ENCODE results near the gene UBQLN3. TPM values are rescaled to one million over a fixed set of nuclear protein-coding genes. Genes with fewer than 3 reads are reported as not detected.

UBQLN3 gene
- total and polyA plus RNA-seq, 2 experiments from 2014 or later = not detected

- 27 to 40% methylated on average over 9 of the region's 9 CpGs for whole genome bisulfite sequencing, 2 experiments (ENCODE audit: low coverage in 1 of 2, low lambda C conversion rate in 2 of 2, missing lambda C conversion rate in 2 of 2)
- DNase-seq = no peak
- H2AFZ ChIP-seq = no peak overlapping the region
- no peaks in the 10 kb centered on the region; the same call in 1 of the 2 replicates for H3K27me3 ChIP-seq (replicated peaks; ENCODE audit: insufficient read depth)
- no peak overlapping the region for H3K27ac ChIP-seq
- TF ChIP-seq EZH2 (IDR thresholded peaks at IDR 0.05; ENCODE audit: insufficient read depth, poor library complexity, severe bottlenecking) = no peak
- TF ChIP-seq EZH2phosphoT487 (IDR thresholded peaks at IDR 0.05; ENCODE audit: insufficient read depth, low read depth) = no peak
- H3K4me1 ChIP-seq (ENCODE audit: insufficient read depth) = no peaks in the 10 kb centered on the region
- no peaks in the 10 kb centered on the region for H3K9me3 ChIP-seq (ENCODE audit: low read depth)
- H3K36me3 ChIP-seq (ENCODE audit: low read depth) = no peaks in the 10 kb centered on the region
- no peak overlapping the region for H3K9ac ChIP-seq
- no peaks in the 10 kb centered on the region for H3F3A ChIP-seq (ENCODE audit: insufficient read depth)
- no peak overlapping the region for H3K4me3 ChIP-seq
- H4K20me1 ChIP-seq (ENCODE audit: insufficient read depth) = no peaks in the 10 kb centered on the region
- H3K4me2 ChIP-seq (ENCODE audit: unreplicated experiment) = no peak overlapping the region
- in situ Hi-C loops (cut with MboI) = no loop called here
- no peaks in the 10 kb centered on the region for H3K9me2 ChIP-seq (ENCODE audit: insufficient read depth)
- H3K79me2 ChIP-seq (ENCODE audit: insufficient read depth) = no peaks in the 10 kb centered on the region
Observed at GRCh38 chr11:5507177-5507932, 2.4 kb downstream of the UBQLN3 start.

GRCh38 chr11:5505363-5506048, 4.3 kb downstream of the UBQLN3 start:
- H2AFZ ChIP-seq = no peak overlapping the region; the same call in 1 of the 2 replicates
- TF ChIP-seq EZH2 (IDR thresholded peaks at IDR 0.05; ENCODE audit: insufficient read depth, poor library complexity, severe bottlenecking) = no peak
- no peak for TF ChIP-seq EZH2phosphoT487 (IDR thresholded peaks at IDR 0.05; ENCODE audit: insufficient read depth, low read depth)
- DNase-seq = no peak
- no peak overlapping the region for H3K9ac ChIP-seq
- no peaks in the 10 kb centered on the region for H3F3A ChIP-seq (ENCODE audit: insufficient read depth)
- H3K4me2 ChIP-seq (ENCODE audit: unreplicated experiment) = no peak overlapping the region
- WGBS, 2 experiments (ENCODE audit: low coverage in 1 of 2, low lambda C conversion rate in 2 of 2, missing lambda C conversion rate in 2 of 2) = 71 to 80% methylated on average over 9 of the region's 9 CpGs
- in situ Hi-C loops (cut with MboI) = no loop called here
- H3K79me2 ChIP-seq (ENCODE audit: insufficient read depth) = no peaks in the 10 kb centered on the region
- no peaks in the 10 kb centered on the region for H3K36me3 ChIP-seq (ENCODE audit: low read depth)
- no peak overlapping the region for H3K27ac ChIP-seq
- H3K27me3 ChIP-seq (replicated peaks; ENCODE audit: insufficient read depth) = no peaks in the 10 kb centered on the region; the same call in 1 of the 2 replicates
- no peaks in the 10 kb centered on the region for H3K4me1 ChIP-seq (ENCODE audit: insufficient read depth)
- H3K4me3 ChIP-seq = no peak overlapping the region
- H4K20me1 ChIP-seq (ENCODE audit: insufficient read depth) = no peaks in the 10 kb centered on the region
- H3K9me2 ChIP-seq (ENCODE audit: insufficient read depth) = no peaks in the 10 kb centered on the region
- no peaks in the 10 kb centered on the region for H3K9me3 ChIP-seq (ENCODE audit: low read depth)

DNA sequence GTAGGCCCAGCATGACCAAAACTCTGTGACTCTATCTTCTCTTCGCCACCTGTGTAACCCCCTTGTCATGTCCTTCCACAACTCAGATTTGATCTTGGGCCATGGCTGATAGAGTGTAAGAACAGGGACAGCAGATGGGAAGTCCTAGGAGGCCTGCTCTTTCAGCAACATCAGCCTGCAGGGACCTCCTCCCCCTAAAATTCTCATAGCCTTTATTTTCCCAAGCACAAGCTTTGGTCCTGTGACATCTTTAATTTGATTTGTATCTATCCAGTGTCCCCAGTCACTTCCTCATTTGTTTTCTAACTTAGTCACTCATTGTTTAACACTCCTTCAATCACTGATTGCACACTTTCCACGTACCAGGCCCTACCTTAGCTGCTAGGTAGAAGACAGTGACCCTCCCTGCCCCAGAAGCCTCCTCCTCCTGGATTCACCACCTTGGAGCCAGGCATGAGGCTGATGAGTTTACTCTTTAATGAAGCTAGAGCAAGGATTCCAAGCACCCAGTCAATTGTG, 5.3 kb downstream of the UBQLN3 start:
- DNase-seq = no peak
- Histone ChIP-seq H3K27ac (no peak overlapping the region), H4K20me1 (ENCODE audit: insufficient read depth) (no peaks in the 10 kb centered on the region), H3K4me1 (ENCODE audit: insufficient read depth) (no peaks in the 10 kb centered on the region), H3K36me3 (ENCODE audit: low read depth) (no peaks in the 10 kb centered on the region), H3K9me3 (ENCODE audit: low read depth) (no peaks in the 10 kb centered on the region), H3K9me2 (ENCODE audit: insufficient read depth) (no peaks in the 10 kb centered on the region), H3K79me2 (ENCODE audit: insufficient read depth) (no peaks in the 10 kb centered on the region), H3F3A (ENCODE audit: insufficient read depth) (no peaks in the 10 kb centered on the region), H3K9ac (no peak overlapping the region), H3K4me2 (ENCODE audit: unreplicated experiment) (no peak overlapping the region), H3K4me3 (no peak overlapping the region), H3K27me3 (replicated peaks; ENCODE audit: insufficient read depth) (no peaks in the 10 kb centered on the region), H2AFZ (no peak overlapping the region)
- no peak for TF ChIP-seq EZH2 (IDR thresholded peaks at IDR 0.05; ENCODE audit: insufficient read depth, poor library complexity, severe bottlenecking)
- TF ChIP-seq EZH2phosphoT487 (IDR thresholded peaks at IDR 0.05; ENCODE audit: insufficient read depth, low read depth) = no peak
- in situ Hi-C loops (cut with MboI) = no loop called here
- WGBS, 2 experiments (ENCODE audit: low coverage in 1 of 2, low lambda C conversion rate in 2 of 2, missing lambda C conversion rate in 2 of 2) = 42 to 51% methylated on average over 2 of the region's 2 CpGs

DNA sequence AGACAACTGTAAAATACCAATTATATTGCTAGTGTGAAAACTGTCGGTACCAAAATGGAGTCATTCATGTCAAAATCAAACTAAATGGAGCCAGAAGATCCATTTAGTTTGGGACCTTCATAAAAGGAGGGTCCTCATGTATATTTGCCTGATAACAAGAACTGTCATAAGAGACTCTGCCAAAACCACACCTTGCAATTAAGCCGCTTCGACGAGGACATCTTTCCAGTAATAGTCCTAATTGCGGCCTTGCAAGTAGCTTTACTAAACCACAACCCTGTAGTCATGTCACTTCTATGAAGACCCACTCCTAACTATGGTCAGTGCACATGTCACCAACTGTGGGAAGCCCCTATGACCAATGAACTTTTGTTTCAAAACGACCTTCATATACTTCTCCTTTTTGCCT, 9.4 kb downstream of the UBQLN3 start:
- H3F3A ChIP-seq (ENCODE audit: insufficient read depth) = no peaks in the 10 kb centered on the region
- TF ChIP-seq EZH2 (IDR thresholded peaks at IDR 0.05; ENCODE audit: insufficient read depth, poor library complexity, severe bottlenecking) = no peak
- TF ChIP-seq EZH2phosphoT487 (IDR thresholded peaks at IDR 0.05; ENCODE audit: insufficient read depth, low read depth) = no peak
- no peaks in the 10 kb centered on the region for H3K36me3 ChIP-seq (ENCODE audit: low read depth)
- no peak for DNase-seq
- H3K9ac ChIP-seq = no peak overlapping the region
- H3K4me1 ChIP-seq (ENCODE audit: insufficient read depth) = no peaks in the 10 kb centered on the region
- H4K20me1 ChIP-seq (ENCODE audit: insufficient read depth) = no peaks in the 10 kb centered on the region
- H3K4me2 ChIP-seq (ENCODE audit: unreplicated experiment) = no peak overlapping the region
- no peaks in the 10 kb centered on the region for H3K9me2 ChIP-seq (ENCODE audit: insufficient read depth)
- H3K27ac ChIP-seq = no peak overlapping the region
- in situ Hi-C loops (cut with MboI) = no loop called here
- H3K9me3 ChIP-seq (ENCODE audit: low read depth) = no peaks in the 10 kb centered on the region
- no peak overlapping the region for H3K4me3 ChIP-seq
- no peak overlapping the region for H2AFZ ChIP-seq
- H3K79me2 ChIP-seq (ENCODE audit: insufficient read depth) = no peaks in the 10 kb centered on the region
- WGBS, 2 experiments (ENCODE audit: low coverage in 1 of 2, low lambda C conversion rate in 2 of 2, missing lambda C conversion rate in 2 of 2) = 59 to 66% methylated on average over 6 of the region's 6 CpGs
- no peaks in the 10 kb centered on the region for H3K27me3 ChIP-seq (replicated peaks; ENCODE audit: insufficient read depth)
